ENCODE measurements around the gene PLTP. TPM values are rescaled to one million over a fixed set of nuclear protein-coding genes. Genes with fewer than 3 reads are reported as not detected.

PLTP gene
- total and polyA plus RNA-seq, 2 of the 13 experiments (the other 11 are each of a cell fraction or from before 2014, with no cell fraction given): 16.9 to 28.6 TPM

GRCh38 chr20:45904583-45905504 is 7.1 kb downstream of the PLTP start (continued):
- TF ChIP-seq RXRA (CRISPR knock-in tag; IDR thresholded peaks at IDR 0.05) (peak; percentile 44; the same call in 1 of the 2 replicates), JUN (CRISPR knock-in tag; IDR thresholded peaks at IDR 0.05) (no peak), REPIN1 (CRISPR knock-in tag; IDR thresholded peaks at IDR 0.05; ENCODE audit: borderline replicate concordance, low read depth) (no peak), NR2F2 (IDR thresholded peaks at IDR 0.05; ENCODE audit: borderline replicate concordance, low read depth) (no peak), KLF6 (CRISPR knock-in tag; IDR thresholded peaks at IDR 0.05) (no peak), ZNF670 (CRISPR knock-in tag; IDR thresholded peaks at IDR 0.05; ENCODE audit: borderline replicate concordance) (no peak), POGK (CRISPR knock-in tag; conservative IDR thresholded peaks at IDR 0.05) (no peak), NFYC (CRISPR knock-in tag; IDR thresholded peaks at IDR 0.05) (no peak), FOSL1 (CRISPR knock-in tag; IDR thresholded peaks at IDR 0.05; ENCODE audit: borderline replicate concordance) (no peak), SMYD3 (CRISPR knock-in tag; IDR thresholded peaks at IDR 0.05) (no peak), ELF3 (CRISPR knock-in tag; IDR thresholded peaks at IDR 0.05) (no peak), ZNF296 (CRISPR knock-in tag; conservative IDR thresholded peaks at IDR 0.05) (no peak), AGO2 (optimal IDR thresholded peaks at IDR 0.05; ENCODE audit: low read depth, low read length) (peak; percentile 69), NAIF1 (CRISPR knock-in tag; IDR thresholded peaks at IDR 0.05; ENCODE audit: borderline replicate concordance) (no peak), ZNF460 (CRISPR knock-in tag; IDR thresholded peaks at IDR 0.05; ENCODE audit: borderline replicate concordance) (no peak), LBX2 (CRISPR knock-in tag; IDR thresholded peaks at IDR 0.05; ENCODE audit: borderline replicate concordance) (no peak), KLF13 (CRISPR knock-in tag; IDR thresholded peaks at IDR 0.05) (0 out of 2 replicates have a peak, but pooled peaks have one; percentile 29), ZBTB4 (CRISPR knock-in tag; IDR thresholded peaks at IDR 0.05; ENCODE audit: borderline replicate concordance) (0 out of 2 replicates have a peak, but pooled peaks have one; percentile 20), ZNF776 (CRISPR knock-in tag; IDR thresholded peaks at IDR 0.05) (0 out of 2 replicates have a peak, but pooled peaks have one; percentile 64), MEIS1 (CRISPR knock-in tag; IDR thresholded peaks at IDR 0.05; ENCODE audit: borderline replicate concordance) (0 out of 2 replicates have a peak, but pooled peaks have one; percentile 25), MAF1 (CRISPR knock-in tag; IDR thresholded peaks at IDR 0.05; ENCODE audit: borderline replicate concordance) (0 out of 2 replicates have a peak, but pooled peaks have one; percentile 5)
- TF ChIP-seq, protein P1, sequence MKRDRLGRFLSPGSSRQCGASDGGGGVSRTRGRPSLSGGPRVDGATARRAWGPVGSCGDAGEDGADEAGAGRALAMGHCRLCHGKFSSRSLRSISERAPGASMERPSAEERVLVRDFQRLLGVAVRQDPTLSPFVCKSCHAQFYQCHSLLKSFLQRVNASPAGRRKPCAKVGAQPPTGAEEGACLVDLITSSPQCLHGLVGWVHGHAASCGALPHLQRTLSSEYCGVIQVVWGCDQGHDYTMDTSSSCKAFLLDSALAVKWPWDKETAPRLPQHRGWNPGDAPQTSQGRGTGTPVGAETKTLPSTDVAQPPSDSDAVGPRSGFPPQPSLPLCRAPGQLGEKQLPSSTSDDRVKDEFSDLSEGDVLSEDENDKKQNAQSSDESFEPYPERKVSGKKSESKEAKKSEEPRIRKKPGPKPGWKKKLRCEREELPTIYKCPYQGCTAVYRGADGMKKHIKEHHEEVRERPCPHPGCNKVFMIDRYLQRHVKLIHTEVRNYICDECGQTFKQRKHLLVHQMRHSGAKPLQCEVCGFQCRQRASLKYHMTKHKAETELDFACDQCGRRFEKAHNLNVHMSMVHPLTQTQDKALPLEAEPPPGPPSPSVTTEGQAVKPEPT (CRISPR knock-in tag; IDR thresholded peaks at IDR 0.05; ENCODE audit: low read depth): no peak

Data from HepG2 (cell line).